GM12878 (cell line): Measurements from ENCODE around the gene CSH1. TPM values are rescaled to one million over a fixed set of nuclear protein-coding genes. Genes with fewer than 3 reads are reported as not detected.

ENCODE experiments used
- BHLHE40 ChIP-seq, 2 experiments: fragments of 450-650 bp in 1 of 2; IDR thresholded peaks; 2 replicates each; pipeline ENCODE4 v1.6.1; 2011 to 2017; ENCODE audit warnings: low read depth in 2 of 2, borderline replicate concordance in 1 of 2, improper control_type of control experiment in 1 of 2, low read length in 1 of 2, mild to moderate bottlenecking in 1 of 2
- CEBPZ ChIP-seq: fragments of 150-350 bp; IDR thresholded peaks from 2 replicates; pipeline ENCODE4 v1.6.1; 2016; ENCODE audit warnings: low read depth, low read length
- CHD2 ChIP-seq: IDR thresholded peaks from 2 replicates; pipeline ENCODE4 v1.6.1; 2011; ENCODE audit warnings: low read depth, low read length, improper control_type of control experiment, borderline replicate concordance
- EZH2 ChIP-seq: IDR thresholded peaks from 2 replicates; pipeline ENCODE4 v1.6.1; 2012; ENCODE audit warnings: low read depth, mild to moderate bottlenecking, control low read depth, inconsistent platforms, low read length, borderline replicate concordance; ENCODE audit not compliant: control insufficient read depth
- IKZF1 ChIP-seq: fragments of 450-650 bp; conservative IDR thresholded peaks from 2 replicates; pipeline ENCODE4 v1.6.1; 2017; ENCODE audit warnings: antibody characterized with exemption, mild to moderate bottlenecking
- IKZF2 ChIP-seq, 2 experiments: fragments of 450-650 bp; IDR thresholded peaks; 2 replicates each; pipeline ENCODE4 v1.6.1; 2017; ENCODE audit warnings: mild to moderate bottlenecking in 2 of 2, moderate library complexity in 2 of 2
- JUND ChIP-seq: IDR thresholded peaks from 2 replicates; pipeline ENCODE4 v1.6.1; 2012; ENCODE audit warnings: low read depth, mild to moderate bottlenecking, low read length, improper control_type of control experiment, moderate library complexity
- KDM1A ChIP-seq: fragments of 200-600 bp; sonication (generic); IDR thresholded peaks from 2 replicates; pipeline ENCODE4 v1.6.1; 2016; ENCODE audit warnings: borderline replicate concordance
- MEF2B ChIP-seq: fragments of 450-650 bp; IDR thresholded peaks from 2 replicates; pipeline ENCODE4 v1.6.1; 2018; ENCODE audit warnings: mild to moderate bottlenecking, moderate library complexity; ENCODE audit not compliant: partially characterized antibody, poor library complexity, severe bottlenecking
- NFYA ChIP-seq: IDR thresholded peaks from 2 replicates; pipeline ENCODE4 v1.6.1; 2011; ENCODE audit warnings: low read depth, mild to moderate bottlenecking, low read length, improper control_type of control experiment, borderline replicate concordance
- PBX3 ChIP-seq: IDR thresholded peaks from 2 replicates; pipeline ENCODE4 v1.6.1; 2011; ENCODE audit warnings: mild to moderate bottlenecking, low read depth, low read length, moderate library complexity; ENCODE audit not compliant: insufficient replicate concordance
- POLR2A ChIP-seq: IDR thresholded peaks from 2 replicates; pipeline ENCODE4 v1.6.1; 2011; ENCODE audit warnings: low read depth, mild to moderate bottlenecking, low read length
- RCOR1 ChIP-seq: conservative IDR thresholded peaks from 2 replicates; pipeline ENCODE4 v1.6.1; 2012; ENCODE audit warnings: low read depth, low read length, improper control_type of control experiment
- STAT1 ChIP-seq: fragments of 450-650 bp; conservative IDR thresholded peaks from 2 replicates; pipeline ENCODE4 v1.6.1; 2014; ENCODE audit warnings: antibody characterized with exemption, mild to moderate bottlenecking
- ZNF217 ChIP-seq: fragments of 450-650 bp; IDR thresholded peaks from 2 replicates; pipeline ENCODE4 v1.6.1; 2017; ENCODE audit warnings: antibody characterized with exemption, mild to moderate bottlenecking
- polyA plus RNA-seq, 11 experiments: library from polyadenylated mRNA; depleted of rRNA in 4 of 11; unstranded in 6 of 11; stranded (reverse) in 5 of 11; fragments of >200 nt; fragmentation: Nextera tagmentation in 4 of 11; fragmentation: Illumina TruSeq in 1 of 11; extraction: Ambion mirVana in 4 of 11; extraction: Trizol in 1 of 11; gene quantifications; 1 replicate in 1 of 11; 2 replicates in 10 of 11; pipeline versions ENCODE4 v1.2.1 to v1.2.3, GENCODE V29; 2011 to 2016; ENCODE audit warnings: inconsistent platforms in 2 of 11, missing spikeins in 2 of 11, low read depth in 1 of 11
- total RNA-seq, 4 experiments: library from RNA; depleted of rRNA in 3 of 4; stranded (reverse); fragments of >200 nt in 3 of 4; fragmentation: Illumina TruSeq in 1 of 4; extraction: Trizol in 1 of 4; gene quantifications; 2 replicates each; pipeline versions ENCODE4 v1.2.1 to v1.2.3, GENCODE V29; 2013 to 2021
- TF ChIP-seq, protein P1 (sequence below): fragments of 450-650 bp; IDR thresholded peaks from 2 replicates; pipeline ENCODE4 v1.6.1; 2017; ENCODE audit warnings: mild to moderate bottlenecking
- TF ChIP-seq, protein P2 (sequence below): fragments of 450-650 bp; IDR thresholded peaks from 2 replicates; pipeline ENCODE4 v1.6.1; 2018; ENCODE audit warnings: borderline replicate concordance, mild to moderate bottlenecking; ENCODE audit not compliant: partially characterized antibody
- TF ChIP-seq, protein P3 (sequence below): fragments of 450-650 bp; IDR thresholded peaks from 2 replicates; pipeline ENCODE4 v1.6.1; 2017; ENCODE audit warnings: mild to moderate bottlenecking, low read depth, inconsistent platforms; ENCODE audit not compliant: poor library complexity, severe bottlenecking

CSH1 gene
- total and polyA plus RNA-seq, 10 of the 15 experiments (the other 5 are each of a cell fraction or from before 2014, with no cell fraction given), result not detected

GRCh38 chr17:63927464-63928171, 31.2 kb upstream of the CSH1 start (continued):
- TF ChIP-seq, protein P1, sequence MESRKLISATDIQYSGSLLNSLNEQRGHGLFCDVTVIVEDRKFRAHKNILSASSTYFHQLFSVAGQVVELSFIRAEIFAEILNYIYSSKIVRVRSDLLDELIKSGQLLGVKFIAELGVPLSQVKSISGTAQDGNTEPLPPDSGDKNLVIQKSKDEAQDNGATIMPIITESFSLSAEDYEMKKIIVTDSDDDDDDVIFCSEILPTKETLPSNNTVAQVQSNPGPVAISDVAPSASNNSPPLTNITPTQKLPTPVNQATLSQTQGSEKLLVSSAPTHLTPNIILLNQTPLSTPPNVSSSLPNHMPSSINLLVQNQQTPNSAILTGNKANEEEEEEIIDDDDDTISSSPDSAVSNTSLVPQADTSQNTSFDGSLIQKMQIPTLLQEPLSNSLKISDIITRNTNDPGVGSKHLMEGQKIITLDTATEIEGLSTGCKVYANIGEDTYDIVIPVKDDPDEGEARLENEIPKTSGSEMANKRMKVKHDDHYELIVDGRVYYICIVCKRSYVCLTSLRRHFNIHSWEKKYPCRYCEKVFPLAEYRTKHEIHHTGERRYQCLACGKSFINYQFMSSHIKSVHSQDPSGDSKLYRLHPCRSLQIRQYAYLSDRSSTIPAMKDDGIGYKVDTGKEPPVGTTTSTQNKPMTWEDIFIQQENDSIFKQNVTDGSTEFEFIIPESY, result no peak
- peak; percentile 79 to 84 for TF ChIP-seq BHLHE40 (IDR thresholded peaks at IDR 0.05; ENCODE audit: borderline replicate concordance in 1 of 2, low read depth in 2 of 2, low read length in 1 of 2)
- TF ChIP-seq MEF2B, result peak; percentile 51
- TF ChIP-seq EZH2, result no peak
- TF ChIP-seq CEBPZ, result no peak
- TF ChIP-seq JUND, result no peak
- no peak for TF ChIP-seq CHD2
- TF ChIP-seq KDM1A, result no peak
- no peak for TF ChIP-seq RCOR1
- TF ChIP-seq, protein P2, sequence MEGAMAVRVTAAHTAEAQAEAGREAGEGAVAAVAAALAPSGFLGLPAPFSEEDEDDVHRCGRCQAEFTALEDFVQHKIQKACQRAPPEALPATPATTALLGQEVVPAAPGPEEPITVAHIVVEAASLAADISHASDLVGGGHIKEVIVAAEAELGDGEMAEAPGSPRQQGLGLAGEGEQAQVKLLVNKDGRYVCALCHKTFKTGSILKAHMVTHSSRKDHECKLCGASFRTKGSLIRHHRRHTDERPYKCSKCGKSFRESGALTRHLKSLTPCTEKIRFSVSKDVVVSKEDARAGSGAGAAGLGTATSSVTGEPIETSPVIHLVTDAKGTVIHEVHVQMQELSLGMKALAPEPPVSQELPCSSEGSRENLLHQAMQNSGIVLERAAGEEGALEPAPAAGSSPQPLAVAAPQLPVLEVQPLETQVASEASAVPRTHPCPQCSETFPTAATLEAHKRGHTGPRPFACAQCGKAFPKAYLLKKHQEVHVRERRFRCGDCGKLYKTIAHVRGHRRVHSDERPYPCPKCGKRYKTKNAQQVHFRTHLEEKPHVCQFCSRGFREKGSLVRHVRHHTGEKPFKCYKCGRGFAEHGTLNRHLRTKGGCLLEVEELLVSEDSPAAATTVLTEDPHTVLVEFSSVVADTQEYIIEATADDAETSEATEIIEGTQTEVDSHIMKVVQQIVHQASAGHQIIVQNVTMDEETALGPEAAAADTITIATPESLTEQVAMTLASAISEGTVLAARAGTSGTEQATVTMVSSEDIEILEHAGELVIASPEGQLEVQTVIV, result no peak
- TF ChIP-seq, protein P3, sequence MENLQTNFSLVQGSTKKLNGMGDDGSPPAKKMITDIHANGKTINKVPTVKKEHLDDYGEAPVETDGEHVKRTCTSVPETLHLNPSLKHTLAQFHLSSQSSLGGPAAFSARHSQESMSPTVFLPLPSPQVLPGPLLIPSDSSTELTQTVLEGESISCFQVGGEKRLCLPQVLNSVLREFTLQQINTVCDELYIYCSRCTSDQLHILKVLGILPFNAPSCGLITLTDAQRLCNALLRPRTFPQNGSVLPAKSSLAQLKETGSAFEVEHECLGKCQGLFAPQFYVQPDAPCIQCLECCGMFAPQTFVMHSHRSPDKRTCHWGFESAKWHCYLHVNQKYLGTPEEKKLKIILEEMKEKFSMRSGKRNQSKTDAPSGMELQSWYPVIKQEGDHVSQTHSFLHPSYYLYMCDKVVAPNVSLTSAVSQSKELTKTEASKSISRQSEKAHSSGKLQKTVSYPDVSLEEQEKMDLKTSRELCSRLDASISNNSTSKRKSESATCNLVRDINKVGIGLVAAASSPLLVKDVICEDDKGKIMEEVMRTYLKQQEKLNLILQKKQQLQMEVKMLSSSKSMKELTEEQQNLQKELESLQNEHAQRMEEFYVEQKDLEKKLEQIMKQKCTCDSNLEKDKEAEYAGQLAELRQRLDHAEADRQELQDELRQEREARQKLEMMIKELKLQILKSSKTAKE, result no peak
- no peak for TF ChIP-seq IKZF2 (IDR thresholded peaks at IDR 0.05)
- no peak for TF ChIP-seq STAT1
- TF ChIP-seq PBX3, result no peak
- no peak for TF ChIP-seq ZNF217
- no peak for TF ChIP-seq NFYA
- no peak for TF ChIP-seq POLR2A
- TF ChIP-seq IKZF1, result peak; percentile 57
